Measurements from ENCODE around the gene LRRC63.
"Not testable (repeated sequence)": the region's sequence is repeated elsewhere in the genome, so short reads cannot be mapped to it uniquely, and the experiment has no call there.

Gene LRRC63

GRCh38 chr13:46182491-46182877, 29.2 kb upstream of the LRRC63 start:
- no peak for FAIRE-seq

GRCh38 chr13:46183018-46183946, 28.4 kb upstream of the LRRC63 start:
- no peak for FAIRE-seq

GRCh38 chr13:46184277-46184699, 27.4 kb upstream of the LRRC63 start:
- no peak for FAIRE-seq

GRCh38 chr13:46185634-46186033, 26.1 kb upstream of the LRRC63 start:
- FAIRE-seq, result no peak

- no peak for FAIRE-seq
These were observed 19.3 kb upstream of the LRRC63 start for GRCh38 chr13:46192412-46192811.

- FAIRE-seq, result no peak
These were observed 16.7 kb upstream of the LRRC63 start for GRCh38 chr13:46195016-46195415.

- no peak for FAIRE-seq
These were observed 14.3 kb upstream of the LRRC63 start for GRCh38 chr13:46197299-46198048.

GRCh38 chr13:46198696-46199193, 13.0 kb upstream of the LRRC63 start:
- no peak for FAIRE-seq

GRCh38 chr13:46202188-46202795, 9.4 kb upstream of the LRRC63 start:
- FAIRE-seq, result no peak

GRCh38 chr13:46202966-46203365, 8.8 kb upstream of the LRRC63 start:
- no peak for FAIRE-seq

- no peak for FAIRE-seq
These were observed 5.6 kb upstream of the LRRC63 start for GRCh38 chr13:46206143-46206542.

GRCh38 chr13:46207828-46208227, 3.9 kb upstream of the LRRC63 start:
- no peak for FAIRE-seq

GRCh38 chr13:46210362-46211083, 1.2 kb upstream of the LRRC63 start:
- FAIRE-seq, result no peak

- FAIRE-seq, result no peak
These were observed 629 bp upstream of the LRRC63 start for GRCh38 chr13:46211116-46211482.

GRCh38 chr13:46213242-46213641, 1.5 kb downstream of the LRRC63 start:
- FAIRE-seq, result no peak

- FAIRE-seq, result not testable (repeated sequence)
These were observed 3.0 kb downstream of the LRRC63 start for GRCh38 chr13:46214741-46215140.

GRCh38 chr13:46220234-46220633, 8.5 kb downstream of the LRRC63 start:
- FAIRE-seq, result not testable (repeated sequence)

GRCh38 chr13:46229251-46229650, 17.5 kb downstream of the LRRC63 start:
- no peak for FAIRE-seq

GRCh38 chr13:46232281-46232680, 20.6 kb downstream of the LRRC63 start:
- no peak for FAIRE-seq

- no peak for FAIRE-seq
These were observed 23.6 kb downstream of the LRRC63 start for GRCh38 chr13:46235286-46235685.

GRCh38 chr13:46265292-46265691, 53.6 kb downstream of the LRRC63 start:
- no peak for FAIRE-seq

- FAIRE-seq, result no peak
These were observed 55.4 kb downstream of the LRRC63 start for GRCh38 chr13:46267166-46267565.

GRCh38 chr13:46270416-46270815, 58.7 kb downstream of the LRRC63 start:
- no peak for FAIRE-seq

Data from TTC549 (cell line).